ENCODE results near the gene MANSC4. TPM values are rescaled to one million over a fixed set of nuclear protein-coding genes. Genes with fewer than 3 reads are reported as not detected.

MANSC4 gene
- total and polyA plus RNA-seq, 9 of the 15 experiments (the other 6 are each of a cell fraction or from before 2014, with no cell fraction given) = not detected

GRCh38 chr12:27818401-27818918 is 38.4 kb upstream of the MANSC4 start (continued):
- peak; percentile 93 for TF ChIP-seq SMAD3 (CRISPR knock-in tag; conservative IDR thresholded peaks at IDR 0.05)
- TF ChIP-seq FUS (optimal IDR thresholded peaks at IDR 0.05; ENCODE audit: low read depth, low read length) = no peak
- peak; percentile 56 for TF ChIP-seq MAFG (tag; conservative IDR thresholded peaks at IDR 0.05)
- TF ChIP-seq ZNF79 (CRISPR knock-in tag; IDR thresholded peaks at IDR 0.05; ENCODE audit: low read depth) = peak; percentile 85
- TF ChIP-seq EP400 (IDR thresholded peaks at IDR 0.05) = no peak
- no peak for TF ChIP-seq ELK3 (CRISPR knock-in tag; IDR thresholded peaks at IDR 0.05)
- no peak for TF ChIP-seq SAFB (IDR thresholded peaks at IDR 0.05; ENCODE audit: borderline replicate concordance, low read depth, low read length)
- TF ChIP-seq NFXL1 (CRISPR knock-in tag; IDR thresholded peaks at IDR 0.05) = no peak
- TF ChIP-seq IRF1 (CRISPR knock-in tag; IDR thresholded peaks at IDR 0.05; ENCODE audit: borderline replicate concordance) = no peak
- TF ChIP-seq ZBTB9 (CRISPR knock-in tag; IDR thresholded peaks at IDR 0.05) = peak; percentile 56; the same call in 1 of the 2 replicates
- TF ChIP-seq ZNF318 (IDR thresholded peaks at IDR 0.05; ENCODE audit: borderline replicate concordance in 1 of 2, low read depth in 1 of 2) = no peak
- no peak for TF ChIP-seq ZNF830 (CRISPR knock-in tag; IDR thresholded peaks at IDR 0.05)
- no peak for TF ChIP-seq SOX6 (IDR thresholded peaks at IDR 0.05)
- no peak for TF ChIP-seq MCM5 (IDR thresholded peaks at IDR 0.05; ENCODE audit: low read depth)
- no peak for TF ChIP-seq ZNF347 (CRISPR knock-in tag; IDR thresholded peaks at IDR 0.05; ENCODE audit: low read depth)
- TF ChIP-seq ZKSCAN8 (CRISPR knock-in tag; IDR thresholded peaks at IDR 0.05) = peak; percentile 88

All from K562 (cell line).